Right lobe of liver (tissue), 6 donors: ENCODE data around the gene C6orf89. TPM values are rescaled to one million over a fixed set of nuclear protein-coding genes. Genes with fewer than 3 reads are reported as not detected.

Experiments used
- ATAC-seq, 4 donors: fragments of 200-7000 bp; cut with Tn5 transposase; one replicate each; pipeline ENCODE4 v1.9.1; 2020; ENCODE audit warnings: mild to moderate bottlenecking in 4 of 4, moderate library complexity in 4 of 4
- DNase-seq, 3 donors: peaks; one replicate each; pipeline ENCODE4 v3.0.0-alpha.2; 2020
- H3K27ac ChIP-seq, 3 donors: fragments of 200-600 bp; one replicate each; pipeline ENCODE4 v1.8.0; 2022
- H3K27me3 ChIP-seq, 2 donors: fragments of 200-600 bp; one replicate each; pipeline ENCODE4 v1.8.0; 2022
- H3K36me3 ChIP-seq, 4 donors: fragments of 200-600 bp; sonication (generic) in 1 of 4; one replicate each; pipeline versions ENCODE4 v1.5.1 to v1.8.0; 2017 to 2022; ENCODE audit warnings: control low read depth in 1 of 4
- H3K4me1 ChIP-seq, 4 donors: fragments of 200-600 bp; sonication (generic) in 1 of 4; one replicate each; pipeline versions ENCODE4 v1.5.1 to v1.8.0; 2017 to 2022; ENCODE audit warnings: control low read depth in 1 of 4
- H3K4me3 ChIP-seq, 3 donors: fragments of 200-600 bp; one replicate each; pipeline ENCODE4 v1.8.0; 2022
- H3K9me3 ChIP-seq, 4 donors: fragments of 200-600 bp; sonication (generic) in 1 of 4; one replicate each; pipeline versions ENCODE4 v1.5.1 to v1.8.0; 2017 to 2022; ENCODE audit warnings: control low read depth in 1 of 4
- CTCF ChIP-seq, 4 donors: fragments of 200-600 bp in 3 of 4; fragments of 450-650 bp in 1 of 4; IDR thresholded peaks; one replicate each; pipeline versions ENCODE4 v1.5.1 to v1.8.0; 2016 to 2022; ENCODE audit warnings: antibody characterized with exemption in 4 of 4, mild to moderate bottlenecking in 2 of 4
- POLR2A ChIP-seq: fragments of 450-650 bp; IDR thresholded peaks from one replicate; pipeline ENCODE4 v1.6.1; 2017; ENCODE audit warnings: antibody characterized with exemption, mild to moderate bottlenecking
- WGBS: methylation state at CpG from one replicate; pipeline ENCODE4 v1.1.6; 2018; ENCODE audit warnings: low coverage, low lambda C conversion rate; ENCODE audit not compliant: insufficient coverage; ENCODE audit errors: missing lambda C conversion rate; 5-methylcytosine and 5-hydroxymethylcytosine counted together
- intact Hi-C, 2 donors: fragments of 100-400 bp; cut with DNase I; formaldehyde crosslinking; loops; one replicate each; pipeline versions ENCODE4 v1.11.2 to v1.14.1; 2022
- total RNA-seq, 6 experiments: library from RNA; depleted of rRNA in 2 of 6; stranded (reverse); fragments of >200 nt in 2 of 6; fragmentation: NEBNext Ultra II Directional in 3 of 6; extraction: Animal tissue kit (Norgen Biotek cat#: 25700) in 3 of 6; gene quantifications; one replicate each; pipeline versions ENCODE4 v1.1.0 to v1.2.4, GENCODE V29; 2016 to 2023
- donor health status: DM: no; HTN: yes; CAD: no.
- donor health status: DM: no; HTN: no; CAD: no.
- donor health status: DM: no; HTN: no; CAD: no.
- donor health status: DM: no; HTN: yes; CAD: no.
- donor health status: DM: no; HTN: yes; CAD: no.

The C6orf89 gene
- total RNA-seq, 6 experiments from 2014 or later = 29.0 to 37.0 (median 32.1) TPM

GRCh38 chr6:36906539-36907325 lies 21.0 kb downstream of the C6orf89 start:
- intact Hi-C loops = no loop called here

GRCh38 chr6:36907781-36908180 lies 22.0 kb downstream of the C6orf89 start:
- Histone ChIP-seq H3K4me3 (no peak overlapping the region), H3K27ac (peak overlapping the region in 1 of 3 donors; percentile 16), H3K36me3 (peaks cover 0 to 9% (median 3%) of the 10 kb centered on the region in 4 donors), H3K4me1 (peaks cover 0 to 28% (median 0%) of the 10 kb centered on the region in 4 donors), H3K27me3 (no peaks in the 10 kb centered on the region), H3K9me3 (no peaks in the 10 kb centered on the region)
- ATAC-seq = peak in 3 of 4 donors; percentile 81 to 84 (median 81)
- intact Hi-C loops = no loop called here
- peak; percentile 61 to 92 (median 69) for DNase-seq
- TF ChIP-seq POLR2A = no peak
- no peak for TF ChIP-seq CTCF (IDR thresholded peaks at IDR 0.05)
- WGBS = 17% methylated on average over 5 of the region's 5 CpGs

More at GRCh38 chr6:36906539-36907325, 21.0 kb downstream of the C6orf89 start:
- TF ChIP-seq CTCF (IDR thresholded peaks at IDR 0.05) (no peak), POLR2A (no peak)
- Histone ChIP-seq H3K27me3 (no peaks in the 10 kb centered on the region), H3K27ac (peak overlapping the region in 2 of 3 donors; percentile 24 to 52), H3K36me3 (peaks cover 4 to 15% (median 9%) of the 10 kb centered on the region in 4 donors), H3K4me1 (peaks cover 0 to 28% (median 0%) of the 10 kb centered on the region in 4 donors), H3K4me3 (no peak overlapping the region), H3K9me3 (no peaks in the 10 kb centered on the region)
- peak; percentile 86 to 93 (median 91) for DNase-seq
- peak; percentile 93 to 98 (median 94) for ATAC-seq
- 0% methylated on average over 2 of the region's 2 CpGs for WGBS

- H3K27me3 ChIP-seq = no peaks in the 10 kb centered on the region
- WGBS = 81% methylated on average over 2 of the region's 2 CpGs
- DNase-seq (no peak), ATAC-seq (no peak)
- intact Hi-C loops = no loop called here
- peaks cover 0 to 9% (median 2%) of the 10 kb centered on the region in 4 donors for H3K36me3 ChIP-seq
- H3K4me1 ChIP-seq = peaks cover 0 to 32% (median 0%) of the 10 kb centered on the region in 4 donors
- no peak overlapping the region for H3K27ac ChIP-seq
- H3K4me3 ChIP-seq = no peak overlapping the region
- TF ChIP-seq CTCF (IDR thresholded peaks at IDR 0.05) = no peak
- TF ChIP-seq POLR2A = no peak
- H3K9me3 ChIP-seq = no peaks in the 10 kb centered on the region
Observed at GRCh38 chr6:36908747-36909146, 23.0 kb downstream of the C6orf89 start.

GRCh38 chr6:36912030-36912454 lies 26.3 kb downstream of the C6orf89 start:
- DNase-seq (no peak), ATAC-seq (no peak)
- Histone ChIP-seq H3K9me3 (no peaks in the 10 kb centered on the region), H3K27me3 (no peaks in the 10 kb centered on the region), H3K36me3 (peaks cover 0 to 22% (median 8%) of the 10 kb centered on the region in 4 donors), H3K4me3 (no peak overlapping the region), H3K27ac (no peak overlapping the region), H3K4me1 (peaks cover 0 to 20% (median 0%) of the 10 kb centered on the region in 4 donors)
- intact Hi-C loops = no loop called here
- TF ChIP-seq CTCF (IDR thresholded peaks at IDR 0.05) (no peak), POLR2A (no peak)
- 58% methylated on average over 4 of the region's 4 CpGs for WGBS
